K562 (cell line): ENCODE measurements around the gene RAD23B. TPM values are rescaled to one million over a fixed set of nuclear protein-coding genes. Genes with fewer than 3 reads are reported as not detected.

Experiments
- ATAC-seq: fragments of 200-7000 bp; cut with Tn5 transposase; 3 replicates; pipeline ENCODE4 v1.9.1; 2020; ENCODE audit warnings: moderate library complexity
- BruUV-seq: library from RNA; stranded (reverse); fragments of 400-500 nt; replicated peaks from 2 replicates; lab custom pipeline; 2021; lab: Mats Ljungman, UMichigan
- CTCF ChIA-PET: fragments of 300-600 bp; formaldehyde crosslinking; extraction: SDS; loops from one replicate; lab custom pipeline; 2021; ENCODE audit warnings: low intra/inter-chr PET ratio; lab: Yijun Ruan, JAX
- POLR2A ChIA-PET: fragments of 300-600, 350-650 bp; sonication (Branson Sonifier 250); formaldehyde crosslinking; extraction: SDS; loops from one replicate; lab custom pipeline; 2021; ENCODE audit warnings: antibody characterized with exemption, inconsistent platforms; lab: Yijun Ruan, JAX
- DNase-seq, 4 experiments: peaks; one replicate each; pipeline versions ENCODE4 v3.0.0 to v3.0.0-alpha.2; 2011 to 2018; ENCODE audit warnings: low spot score in 3 of 4, mixed read lengths in 3 of 4; ENCODE audit errors: extremely low read depth in 1 of 4
- FAIRE-seq: peaks from 2 replicates; lab custom pipeline; 2011; peaks lifted over from hg19 to GRCh38; lab: Jason Lieb, UNC
- H2AFZ ChIP-seq: 2 replicates; pipeline ENCODE4 v1.6.0; 2011; ENCODE audit warnings: low read depth, low read length, control low read depth, inconsistent platforms
- H3K27ac ChIP-seq: fragments of 200-600 bp; 3 replicates; pipeline ENCODE4 v1.8.0; 2011; ENCODE audit warnings: low read depth, mild to moderate bottlenecking, control low read depth, inconsistent platforms, low read length, moderate library complexity, mixed read lengths; ENCODE audit errors: extremely low read depth
- H3K27me3 ChIP-seq, 2 experiments: fragments of 300-600 bp in 1 of 2; 2 replicates in 1 of 2; 3 replicates in 1 of 2; pipeline versions ENCODE4 v1.6.0 to v1.8.0; 2011; ENCODE audit warnings: inconsistent platforms in 2 of 2, low read length in 2 of 2, mild to moderate bottlenecking in 1 of 2, mixed read lengths in 1 of 2, moderate library complexity in 1 of 2; ENCODE audit not compliant: control insufficient read depth in 2 of 2, insufficient read depth in 2 of 2
- H3K36me3 ChIP-seq: fragments of 300-600 bp; 3 replicates; pipeline ENCODE4 v1.8.0; 2011; ENCODE audit warnings: mild to moderate bottlenecking, low read length, inconsistent platforms; ENCODE audit not compliant: control insufficient read depth, insufficient read depth
- H3K4me1 ChIP-seq, 2 experiments: fragments of 200-600 bp in 1 of 2; replicated peaks in 1 of 2; 2 replicates in 1 of 2; 3 replicates in 1 of 2; pipeline versions ENCODE4 v1.5.1 to v1.8.0; 2011; ENCODE audit warnings: inconsistent platforms in 2 of 2, low read length in 2 of 2, mild to moderate bottlenecking in 1 of 2, mixed read lengths in 1 of 2, moderate library complexity in 1 of 2; ENCODE audit not compliant: control insufficient read depth in 2 of 2, insufficient read depth in 2 of 2
- H3K4me2 ChIP-seq: 2 replicates; pipeline ENCODE4 v1.6.1; 2011; ENCODE audit warnings: low read length, control low read depth, inconsistent platforms, mixed read lengths; ENCODE audit not compliant: insufficient read depth
- H3K4me3 ChIP-seq: fragments of 200-600 bp; sonication (generic), shearing (Covaris generic); 2 replicates; pipeline ENCODE4 v1.5.1; 2016; ENCODE audit warnings: control low read depth, inconsistent platforms
- H3K79me2 ChIP-seq: fragments of 200-600 bp; 3 replicates; pipeline ENCODE4 v1.8.0; 2011; ENCODE audit warnings: low read length, inconsistent platforms; ENCODE audit not compliant: control insufficient read depth, insufficient read depth
- H3K9ac ChIP-seq, 2 experiments: 2 replicates each; pipeline versions ENCODE4 v1.6.0 to v1.6.1; 2011; ENCODE audit warnings: low read depth in 2 of 2, low read length in 2 of 2, control low read depth in 1 of 2, inconsistent platforms in 1 of 2, mild to moderate bottlenecking in 1 of 2, mixed read lengths in 1 of 2; ENCODE audit not compliant: insufficient read depth in 1 of 2
- H3K9me1 ChIP-seq: one replicate; pipeline ENCODE4 v1.6.0; 2011; ENCODE audit warnings: inconsistent platforms, mild to moderate bottlenecking, low read length, moderate library complexity; ENCODE audit not compliant: control insufficient read depth, insufficient read depth
- H3K9me3 ChIP-seq: replicated peaks from 2 replicates; pipeline ENCODE4 v1.5.1; 2011; ENCODE audit warnings: low read depth, low read length, inconsistent platforms; ENCODE audit not compliant: control insufficient read depth, insufficient read depth
- H4K20me1 ChIP-seq: replicated peaks from 2 replicates; pipeline ENCODE4 v1.6.1; 2011; ENCODE audit warnings: low read length, inconsistent platforms, mixed read lengths; ENCODE audit not compliant: control insufficient read depth, insufficient read depth
- HES1 ChIP-seq: fragments of 450-650 bp; IDR thresholded peaks from 2 replicates; pipeline ENCODE4 v1.6.1; 2016; ENCODE audit warnings: low read depth, mild to moderate bottlenecking, moderate library complexity
- NFE2 ChIP-seq: IDR thresholded peaks from 2 replicates; pipeline ENCODE4 v1.6.1; 2014; ENCODE audit warnings: antibody characterized with exemption, low read depth
- NRF1 ChIP-seq, 2 experiments: fragments of 450-650 bp; IDR thresholded peaks in 1 of 2; conservative IDR thresholded peaks in 1 of 2; 2 replicates each; pipeline ENCODE4 v1.6.1; 2014; ENCODE audit warnings: mild to moderate bottlenecking in 2 of 2
- RBM25 ChIP-seq: fragments of 200-400 bp; formaldehyde crosslinking; IDR thresholded peaks from 2 replicates; pipeline ENCODE4 v1.6.1; 2018; ENCODE audit warnings: low read length, low read depth, moderate library complexity; ENCODE audit not compliant: severe bottlenecking
- XRCC5 ChIP-seq: fragments of 200-400 bp; formaldehyde crosslinking; IDR thresholded peaks from 2 replicates; pipeline ENCODE4 v1.6.1; 2017; ENCODE audit warnings: low read depth, mild to moderate bottlenecking, low read length
- WGBS: fragments of 100-300 bp; shearing (Covaris generic); methylation state at CpG from one replicate; pipeline ENCODE4 v1.1.6; 2016; ENCODE audit warnings: low coverage, mixed read lengths; ENCODE audit not compliant: insufficient coverage; ENCODE audit errors: missing lambda C conversion rate; 5-methylcytosine and 5-hydroxymethylcytosine counted together
- in situ Hi-C: fragments of 300-500 bp; cut with MboI; formaldehyde crosslinking; loops from 4 replicates; pipeline ENCODE4 v1.15.0; 2018; ENCODE audit warnings: inconsistent platforms, mixed read lengths
- intact Hi-C: fragments of 100-400 bp; cut with micrococcal nuclease; formaldehyde crosslinking; loops from 2 replicates; pipeline ENCODE4 v1.14.2; 2022
- polyA plus RNA-seq, 8 experiments: library from polyadenylated mRNA; depleted of rRNA in 4 of 8; stranded (reverse) in 5 of 8; unstranded in 3 of 8; fragments of >200 nt; fragmentation: Nextera tagmentation in 2 of 8; fragmentation: Illumina TruSeq in 1 of 8; extraction: Ambion mirVana in 2 of 8; extraction: Trizol in 1 of 8; gene quantifications; 2 replicates each; pipeline versions ENCODE4 v1.2.1 to v1.2.3, GENCODE V29; 2011 to 2014; ENCODE audit warnings: inconsistent platforms in 1 of 8, missing spikeins in 1 of 8
- total RNA-seq, 7 experiments: library from RNA; depleted of rRNA in 6 of 7; stranded (reverse); fragments of >200 nt in 6 of 7; fragmentation: Illumina TruSeq in 2 of 7; extraction: Trizol in 2 of 7; gene quantifications; 2 replicates each; pipeline versions ENCODE4 v1.2.1 to v1.2.3, GENCODE V29; 2011 to 2021; ENCODE audit warnings: low replicate concordance in 1 of 7

RAD23B gene
- total and polyA plus RNA-seq, 9 of the 15 experiments (the other 6 are each of a cell fraction or from before 2014, with no cell fraction given) = 14.5 to 184 (median 114) TPM

- Histone ChIP-seq H3K4me1 (no peaks in the 10 kb centered on the region), H3K9ac (no peak overlapping the region), H3K27me3 (no peaks in the 10 kb centered on the region), H3K79me2 (peaks cover 81% of the 10 kb centered on the region), H3K4me3 (no peak overlapping the region), H3K27ac (no peak overlapping the region), H3K36me3 (peaks cover 91% of the 10 kb centered on the region), H2AFZ (no peak overlapping the region), H4K20me1 (no peaks in the 10 kb centered on the region), H3K4me2 (no peak overlapping the region), H3K9me3 (no peaks in the 10 kb centered on the region), H3K9me1 (no peaks in the 10 kb centered on the region)
- no TSS peak for BruUV-seq
- peak; percentile 30; the same call in 2 of the 3 replicates for ATAC-seq
- WGBS = 86% methylated on average over 5 of the region's 5 CpGs
- in situ Hi-C loops = no loop called here
- no peak for DNase-seq
- FAIRE-seq = peak; percentile 59
- POLR2A ChIA-PET = no interaction called here
- CTCF ChIA-PET = no interaction called here
- TF ChIP-seq RBM25 (no peak), HES1 (no peak), NRF1 (conservative IDR thresholded peaks at IDR 0.05 in 1 of 2, IDR thresholded peaks at IDR 0.05 in 1 of 2) (no peak), NFE2 (0 out of 2 replicates have a peak, but pooled peaks have one; percentile 3), XRCC5 (no peak)
- intact Hi-C loops = no loop called here
Measured at GRCh38 chr9:107316795-107317661, 33.9 kb downstream of the RAD23B start.
